Upper lobe of left lung (tissue), 4 donors: ENCODE measurements around the gene CBFA2T3.

Source experiments
- CTCF ChIP-seq, 6 experiments: fragments of 450-650 bp in 4 of 6; fragments of 200-600 bp in 2 of 6; sonication (generic) in 2 of 6; IDR thresholded peaks; one replicate each; pipeline ENCODE4 v1.5.1; 2016 to 2019; ENCODE audit warnings: antibody characterized with exemption in 6 of 6
- EP300 ChIP-seq, 4 donors: sonication (generic); formaldehyde crosslinking; IDR thresholded peaks; one replicate each; pipeline ENCODE4 v1.5.1; 2017; ENCODE audit warnings: antibody characterized with exemption in 4 of 4, control low read depth in 2 of 4
- POLR2A ChIP-seq, 4 donors: fragments of 450-650 bp; IDR thresholded peaks; one replicate each; pipeline ENCODE4 v1.5.1; 2016 to 2017; ENCODE audit warnings: antibody characterized with exemption in 4 of 4, mild to moderate bottlenecking in 2 of 4

GRCh38 chr16:88897696-88898425 is 79.1 kb downstream of the CBFA2T3 start:
- TF ChIP-seq POLR2A (IDR thresholded peaks at IDR 0.05) (no peak), CTCF (IDR thresholded peaks at IDR 0.05) (no peak), EP300 (IDR thresholded peaks at IDR 0.05) (no peak)
